ENCODE measurements around the gene SPCS3. TPM values are rescaled to one million over a fixed set of nuclear protein-coding genes. Genes with fewer than 3 reads are reported as not detected.

SPCS3 gene
- total RNA-seq, 1 donor from 2014 or later, result 60.2 TPM

DNA sequence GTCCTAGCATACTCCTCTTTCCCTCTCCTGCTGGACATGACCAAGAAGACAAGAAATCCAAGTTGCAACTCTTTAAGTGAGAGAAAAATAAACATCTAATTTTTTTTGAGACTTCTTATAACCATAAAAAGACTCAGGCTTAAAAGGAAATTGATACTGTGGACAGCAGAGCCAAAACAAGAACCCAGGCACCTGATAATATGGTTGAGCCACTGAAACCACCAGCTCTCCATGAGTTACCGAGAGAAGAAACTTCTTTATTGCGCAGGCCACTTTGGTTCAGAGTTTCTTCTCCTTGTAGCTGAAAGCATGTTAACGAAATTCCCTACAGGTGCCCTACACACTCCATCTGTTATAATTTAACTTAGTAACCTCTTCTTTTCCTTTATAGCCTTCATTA lies 11.3 kb upstream of the SPCS3 start:
- no peak for DNase-seq (ENCODE audit: extremely low spot score in 2 of 2)

DNA sequence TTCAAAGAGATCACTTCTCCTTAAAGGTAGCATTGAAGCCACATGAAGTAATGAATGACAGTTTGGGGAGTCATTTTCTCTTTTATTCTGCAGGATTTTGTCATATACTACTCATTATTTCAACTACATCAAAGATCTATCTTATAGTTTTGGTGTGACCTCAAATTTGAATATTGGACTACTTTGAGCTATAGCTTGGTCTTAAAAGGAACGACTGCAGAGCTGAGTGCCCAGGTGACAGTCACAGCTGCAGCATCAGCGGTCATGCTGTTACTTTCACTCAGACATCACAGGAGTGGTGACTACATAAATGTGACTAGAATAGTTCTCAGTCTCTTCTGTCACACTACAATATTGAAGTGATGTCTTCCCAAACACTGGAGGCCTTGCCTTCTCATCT lies 10.7 kb upstream of the SPCS3 start:
- no peak for DNase-seq (ENCODE audit: extremely low spot score in 2 of 2)
- intact Hi-C loops (cut with DNase I), result no loop called here
- no peaks in the 10 kb centered on the region for H3K27me3 ChIP-seq
- H3K27ac ChIP-seq, result no peak overlapping the region
- TF ChIP-seq POLR2AphosphoS5 (IDR thresholded peaks at IDR 0.05; ENCODE audit: insufficient read depth in 1 of 2, low read depth in 1 of 2) (no peak), POLR2A (IDR thresholded peaks at IDR 0.05) (no peak)
- TF ChIP-seq, protein P1, sequence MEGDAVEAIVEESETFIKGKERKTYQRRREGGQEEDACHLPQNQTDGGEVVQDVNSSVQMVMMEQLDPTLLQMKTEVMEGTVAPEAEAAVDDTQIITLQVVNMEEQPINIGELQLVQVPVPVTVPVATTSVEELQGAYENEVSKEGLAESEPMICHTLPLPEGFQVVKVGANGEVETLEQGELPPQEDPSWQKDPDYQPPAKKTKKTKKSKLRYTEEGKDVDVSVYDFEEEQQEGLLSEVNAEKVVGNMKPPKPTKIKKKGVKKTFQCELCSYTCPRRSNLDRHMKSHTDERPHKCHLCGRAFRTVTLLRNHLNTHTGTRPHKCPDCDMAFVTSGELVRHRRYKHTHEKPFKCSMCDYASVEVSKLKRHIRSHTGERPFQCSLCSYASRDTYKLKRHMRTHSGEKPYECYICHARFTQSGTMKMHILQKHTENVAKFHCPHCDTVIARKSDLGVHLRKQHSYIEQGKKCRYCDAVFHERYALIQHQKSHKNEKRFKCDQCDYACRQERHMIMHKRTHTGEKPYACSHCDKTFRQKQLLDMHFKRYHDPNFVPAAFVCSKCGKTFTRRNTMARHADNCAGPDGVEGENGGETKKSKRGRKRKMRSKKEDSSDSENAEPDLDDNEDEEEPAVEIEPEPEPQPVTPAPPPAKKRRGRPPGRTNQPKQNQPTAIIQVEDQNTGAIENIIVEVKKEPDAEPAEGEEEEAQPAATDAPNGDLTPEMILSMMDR (IDR thresholded peaks at IDR 0.05), result no peak
- no peaks in the 10 kb centered on the region for H3K4me1 ChIP-seq
- H3K9me3 ChIP-seq, result no peaks in the 10 kb centered on the region
- no peaks in the 10 kb centered on the region for H3K36me3 ChIP-seq
- H3K4me3 ChIP-seq, result no peak overlapping the region

More for the DNA sequence above, 11.3 kb upstream of the SPCS3 start:
- Histone ChIP-seq H3K4me3 (no peak overlapping the region), H3K27ac (no peak overlapping the region), H3K27me3 (no peaks in the 10 kb centered on the region), H3K9me3 (no peaks in the 10 kb centered on the region), H3K4me1 (no peaks in the 10 kb centered on the region), H3K36me3 (no peaks in the 10 kb centered on the region)
- TF ChIP-seq POLR2AphosphoS5 (IDR thresholded peaks at IDR 0.05; ENCODE audit: insufficient read depth in 1 of 2, low read depth in 1 of 2), result no peak
- TF ChIP-seq, protein P1 (IDR thresholded peaks at IDR 0.05), result no peak
- no peak for TF ChIP-seq POLR2A (IDR thresholded peaks at IDR 0.05)
- intact Hi-C loops (cut with DNase I), result no loop called here

DNA sequence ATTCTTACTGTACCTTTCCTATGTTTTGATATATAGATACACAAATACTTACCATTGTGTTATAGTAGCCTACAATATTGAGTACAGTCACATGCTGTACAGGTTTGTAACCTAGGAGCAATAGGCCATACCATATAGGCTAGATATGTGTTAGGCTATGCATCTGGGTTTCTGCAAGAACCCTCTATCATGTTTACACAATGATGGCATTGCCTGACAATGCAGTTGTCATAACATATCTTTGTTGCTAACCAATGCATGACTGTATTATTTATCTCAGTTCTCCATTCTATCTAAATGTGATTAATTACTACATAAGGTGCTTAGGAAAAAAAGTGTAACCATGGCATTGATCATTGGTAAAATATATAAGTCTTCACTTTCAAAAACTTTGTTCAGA lies 10.0 kb upstream of the SPCS3 start:
- no peak for DNase-seq (ENCODE audit: extremely low spot score in 2 of 2)
- no peak overlapping the region for H3K27ac ChIP-seq
- TF ChIP-seq, protein P1 (IDR thresholded peaks at IDR 0.05), result no peak
- TF ChIP-seq POLR2A (IDR thresholded peaks at IDR 0.05) (no peak), POLR2AphosphoS5 (IDR thresholded peaks at IDR 0.05; ENCODE audit: insufficient read depth in 1 of 2, low read depth in 1 of 2) (no peak)
- H3K9me3 ChIP-seq, result no peaks in the 10 kb centered on the region
- no peak overlapping the region for H3K4me3 ChIP-seq
- H3K27me3 ChIP-seq, result no peaks in the 10 kb centered on the region
- no peaks in the 10 kb centered on the region for H3K4me1 ChIP-seq
- H3K36me3 ChIP-seq, result no peaks in the 10 kb centered on the region
- intact Hi-C loops (cut with DNase I), result no loop called here

DNA sequence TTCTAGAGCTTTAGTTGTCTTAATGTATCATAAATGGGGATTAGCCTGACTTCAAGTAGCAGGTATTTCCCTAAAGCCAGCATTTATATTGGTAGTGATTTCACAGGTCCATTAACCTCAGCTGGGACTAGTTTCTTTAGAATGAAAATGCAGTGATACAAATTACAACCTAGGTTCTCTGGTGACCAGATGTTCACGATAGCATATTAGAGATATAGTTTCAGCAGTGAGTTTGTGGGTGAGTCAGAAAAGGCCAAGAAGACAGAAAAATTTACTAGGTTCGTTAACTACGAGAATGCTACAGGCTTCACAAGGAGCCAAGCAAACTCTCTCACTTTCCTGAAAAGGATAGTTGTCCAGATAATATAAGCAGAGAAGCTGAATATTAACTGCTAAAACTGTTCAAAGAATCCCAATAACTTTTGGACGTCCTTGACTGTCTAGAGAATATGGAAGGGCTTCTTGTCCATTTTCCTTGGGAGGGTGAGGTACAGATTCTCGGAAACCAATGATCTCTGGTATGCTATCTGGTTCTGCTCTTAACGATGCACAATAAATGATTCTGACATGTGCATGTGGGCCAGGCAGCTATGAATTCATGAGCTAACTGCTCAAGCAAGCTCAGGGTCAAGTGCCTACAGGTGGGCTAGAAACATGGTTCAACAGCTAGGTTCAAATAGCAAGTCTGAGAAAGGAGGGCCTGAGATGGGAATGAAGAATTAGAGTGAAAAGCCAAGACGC lies 6.0 kb upstream of the SPCS3 start:
- intact Hi-C loops (cut with DNase I), result no loop called here
- H3K27ac ChIP-seq, result no peak overlapping the region

More for the DNA sequence above, 6.0 kb upstream of the SPCS3 start:
- DNase-seq (ENCODE audit: extremely low spot score in 2 of 2), result no peak
- no peaks in the 10 kb centered on the region for H3K27me3 ChIP-seq
- no peak for TF ChIP-seq POLR2AphosphoS5 (IDR thresholded peaks at IDR 0.05; ENCODE audit: insufficient read depth in 1 of 2, low read depth in 1 of 2)
- no peak for TF ChIP-seq POLR2A (IDR thresholded peaks at IDR 0.05)
- TF ChIP-seq, protein P1 (IDR thresholded peaks at IDR 0.05), result no peak
- no peak overlapping the region for H3K4me3 ChIP-seq
- no peaks in the 10 kb centered on the region for H3K9me3 ChIP-seq
- no peaks in the 10 kb centered on the region for H3K36me3 ChIP-seq
- peaks cover 2% of the 10 kb centered on the region for H3K4me1 ChIP-seq

Measured in vagina (tissue), 2 donors.